ENCODE data around the gene HS3ST5.
"Not testable (repeated sequence)": the region's sequence is repeated elsewhere in the genome, so short reads cannot be mapped to it uniquely, and the experiment has no call there.

HS3ST5 gene

GRCh38 chr6:114080410-114080809 lies 262.4 kb downstream of the HS3ST5 start:
- intact Hi-C loops (cut with DNase I); DNase-seq: not testable (repeated sequence)

DNA sequence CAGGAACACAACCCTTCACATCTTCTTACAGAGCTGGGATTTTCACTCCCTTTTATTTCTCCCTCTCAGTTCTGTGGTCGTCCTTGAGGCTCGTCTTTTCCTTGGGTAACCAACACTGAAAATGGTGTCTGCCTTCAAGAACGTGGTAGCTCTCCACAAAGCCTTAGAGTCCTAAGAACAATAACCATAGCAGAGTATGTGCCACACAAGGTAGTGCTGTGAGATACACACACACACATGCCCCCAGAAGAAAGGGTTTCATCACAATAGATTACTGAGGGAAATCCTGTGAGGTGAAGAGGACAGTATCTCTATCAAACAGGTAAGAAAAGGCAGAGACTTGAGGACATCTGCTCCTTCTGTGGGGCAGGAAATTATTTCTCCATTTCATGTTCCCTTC lies 267.0 kb downstream of the HS3ST5 start:
- DNase-seq, result no peak
- intact Hi-C loops (cut with DNase I), result no loop called here

GRCh38 chr6:114075300-114075699 lies 267.5 kb downstream of the HS3ST5 start:
- no peak for DNase-seq
- intact Hi-C loops (cut with DNase I), result no loop called here

- no peak for DNase-seq
- intact Hi-C loops (cut with DNase I), result no loop called here
Observed at GRCh38 chr6:114068771-114069170, 274.1 kb downstream of the HS3ST5 start.

DNA sequence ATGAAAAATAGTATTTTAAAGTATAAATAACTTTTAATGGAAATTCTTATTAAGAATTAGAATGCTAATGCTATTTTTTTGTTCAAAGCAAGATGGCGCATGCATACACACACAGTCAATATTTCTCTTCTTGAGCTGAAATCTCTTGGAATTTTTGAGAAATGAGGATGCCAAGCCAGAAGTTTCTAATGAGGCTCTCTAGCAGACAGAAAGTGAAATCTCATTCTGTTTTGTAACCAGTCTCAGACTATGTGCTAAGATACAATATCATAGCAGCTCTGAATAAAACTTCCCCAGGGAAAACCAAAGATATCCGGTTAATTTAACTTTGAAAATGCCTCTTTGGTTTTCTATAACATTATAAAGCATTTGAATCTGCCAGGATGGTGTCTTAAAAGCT lies 274.7 kb downstream of the HS3ST5 start:
- no peak for DNase-seq
- intact Hi-C loops (cut with DNase I), result no loop called here

DNA sequence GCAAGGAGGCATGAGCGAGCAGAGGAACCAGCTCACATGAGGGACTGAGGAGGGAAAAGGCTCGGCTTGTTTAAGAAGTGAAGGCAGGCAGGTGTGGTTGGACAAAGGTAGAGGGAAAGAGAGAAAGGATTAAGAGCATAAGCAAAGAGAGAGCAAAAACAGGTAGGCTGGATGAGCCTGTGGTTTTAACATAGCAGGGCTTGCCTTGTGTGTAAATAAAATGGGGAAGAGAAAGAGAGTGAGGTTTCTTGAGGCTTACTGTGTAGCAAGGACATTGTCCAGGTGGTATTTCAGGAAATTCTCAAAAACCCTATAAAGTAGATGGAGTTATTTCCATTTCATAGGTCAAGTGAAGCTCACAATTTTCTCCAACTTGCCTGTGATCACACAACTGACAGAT lies 278.0 kb downstream of the HS3ST5 start:
- no peak for DNase-seq
- intact Hi-C loops (cut with DNase I), result no loop called here

- no peak for DNase-seq
- intact Hi-C loops (cut with DNase I), result no loop called here
Observed at GRCh38 chr6:114063956-114064355, 278.9 kb downstream of the HS3ST5 start.

GRCh38 chr6:114062199-114062598 lies 280.6 kb downstream of the HS3ST5 start:
- intact Hi-C loops (cut with DNase I), result no loop called here
- no peak for DNase-seq

- DNase-seq, result no peak
- intact Hi-C loops (cut with DNase I), result no loop called here
Observed at GRCh38 chr6:114061741-114062140, 281.1 kb downstream of the HS3ST5 start.

- intact Hi-C loops (cut with DNase I), result no loop called here
- no peak for DNase-seq
Observed at GRCh38 chr6:114061116-114061515, 281.7 kb downstream of the HS3ST5 start.

- intact Hi-C loops (cut with DNase I), result no loop called here
- no peak for DNase-seq
Observed at GRCh38 chr6:114058435-114058834, 284.4 kb downstream of the HS3ST5 start.

DNA sequence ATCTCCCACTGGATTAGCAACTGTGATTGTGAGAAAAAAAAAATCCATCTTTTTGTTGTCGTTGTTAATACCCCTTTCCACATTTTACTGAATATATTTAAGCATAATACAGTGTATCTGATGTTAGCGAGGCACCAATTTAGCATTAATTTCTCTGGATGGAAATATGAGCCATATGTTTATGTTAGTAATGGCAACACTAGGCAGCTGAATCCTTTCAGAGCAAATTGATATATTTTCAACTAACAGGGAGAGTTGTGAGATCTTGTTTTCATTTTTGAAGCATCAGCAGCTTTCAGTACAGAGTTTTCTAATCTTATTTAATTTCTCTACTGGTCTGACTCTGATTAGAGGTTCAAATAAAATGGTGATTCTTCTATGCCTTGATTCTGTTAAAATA lies 287.1 kb downstream of the HS3ST5 start:
- DNase-seq, result no peak
- intact Hi-C loops (cut with DNase I), result no loop called here

GRCh38 chr6:114055349-114055748 lies 287.5 kb downstream of the HS3ST5 start:
- intact Hi-C loops (cut with DNase I), result no loop called here
- DNase-seq, result peak in 20 of 42 donors; percentile 9 to 63 (median 36)

- DNase-seq, result peak in 2 of 42 donors; percentile 14 to 28
- intact Hi-C loops (cut with DNase I), result no loop called here
Observed at GRCh38 chr6:114053791-114054190, 289.0 kb downstream of the HS3ST5 start.

- intact Hi-C loops (cut with DNase I), result no loop called here
- DNase-seq, result no peak
Observed at GRCh38 chr6:114052141-114052540, 290.7 kb downstream of the HS3ST5 start.

DNA sequence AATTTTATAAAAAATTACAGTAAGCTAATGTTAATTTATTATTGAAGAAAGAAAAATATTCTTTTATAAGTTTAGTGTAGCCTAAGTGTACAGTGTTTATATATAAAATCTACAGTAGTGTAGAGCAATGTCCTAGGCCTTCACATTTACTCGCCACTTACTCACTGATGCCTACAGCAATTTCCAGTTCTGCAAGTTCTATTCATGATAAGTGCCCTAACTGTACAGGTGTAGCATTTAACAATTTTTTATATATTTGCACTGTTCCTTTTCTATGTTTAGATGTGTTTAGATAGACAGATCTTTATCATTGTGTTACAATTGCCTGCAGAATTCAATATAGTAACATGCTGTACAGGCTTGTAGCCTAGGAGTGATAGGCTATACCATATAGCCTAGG lies 291.8 kb downstream of the HS3ST5 start:
- no peak for DNase-seq
- intact Hi-C loops (cut with DNase I), result no loop called here

DNA sequence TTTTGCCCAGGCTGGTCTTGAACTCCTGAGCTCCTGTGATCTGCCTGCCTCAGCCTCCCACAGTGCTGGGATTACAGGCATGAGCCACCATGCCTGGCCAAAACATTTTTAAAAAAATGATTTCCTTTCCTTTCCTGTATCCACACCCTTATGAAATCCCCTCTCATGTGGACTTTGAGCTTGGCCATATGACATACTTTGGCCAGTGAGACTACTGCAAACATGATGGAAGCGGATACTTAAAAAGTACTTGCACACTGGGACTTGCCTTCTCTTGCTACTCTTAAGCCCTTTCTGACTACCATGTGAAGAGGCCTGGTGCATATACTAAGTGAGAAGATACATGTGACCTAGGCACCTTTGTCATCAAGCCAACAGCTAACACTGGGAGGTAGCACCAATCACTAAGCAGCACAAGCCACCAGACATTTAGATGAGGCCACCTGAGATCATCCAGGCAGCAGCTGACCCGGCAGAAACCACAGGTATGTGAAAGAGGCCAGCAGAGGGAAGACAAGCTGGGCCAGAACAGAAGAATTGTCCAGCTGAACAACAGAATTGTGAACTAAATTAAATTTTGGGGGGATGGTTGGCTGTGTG lies 293.4 kb downstream of the HS3ST5 start:
- no peak for DNase-seq
- intact Hi-C loops (cut with DNase I), result no loop called here

DNA sequence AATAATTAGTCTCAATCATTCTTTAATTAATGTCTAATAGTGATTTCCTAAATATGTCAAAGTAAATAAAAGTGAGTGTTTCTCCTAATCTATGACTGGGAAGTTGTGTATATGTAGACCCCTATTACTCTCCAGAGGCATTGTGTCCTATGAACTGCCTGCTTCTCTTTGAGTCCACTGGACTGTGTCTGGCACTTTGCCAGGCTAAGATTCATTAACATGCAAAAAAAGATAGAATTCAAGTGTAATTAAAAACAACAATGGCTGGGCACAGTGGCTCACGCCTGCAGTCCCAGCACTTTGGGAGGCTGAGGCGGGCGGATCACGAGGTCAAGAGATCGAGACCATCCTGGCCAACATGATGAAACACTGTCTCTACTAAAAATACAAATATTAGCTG lies 298.3 kb downstream of the HS3ST5 start:
- DNase-seq; intact Hi-C loops (cut with DNase I): not testable (repeated sequence)

GRCh38 chr6:114042267-114043016 lies 300.4 kb downstream of the HS3ST5 start:
- no peak for DNase-seq
- intact Hi-C loops (cut with DNase I), result no loop called here

DNA sequence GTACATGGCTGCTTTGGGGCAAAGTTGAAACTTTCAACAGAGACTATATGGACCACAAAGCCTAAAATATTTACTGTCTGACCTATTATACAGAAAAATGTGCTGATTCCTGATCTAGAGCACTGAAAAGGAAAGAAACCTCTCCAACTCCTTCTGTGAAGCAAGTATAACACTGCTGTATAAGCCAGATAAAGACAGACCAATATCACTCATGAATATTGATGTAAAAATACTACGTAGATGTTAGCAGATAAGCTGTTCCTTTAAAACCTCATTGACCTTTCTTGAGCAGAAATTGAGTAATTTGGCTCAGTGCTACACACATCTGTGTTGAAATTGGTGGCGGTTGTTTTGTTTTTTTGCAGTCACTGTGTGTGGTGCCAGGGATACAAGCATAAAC lies 302.0 kb downstream of the HS3ST5 start:
- intact Hi-C loops (cut with DNase I), result no loop called here

DNA sequence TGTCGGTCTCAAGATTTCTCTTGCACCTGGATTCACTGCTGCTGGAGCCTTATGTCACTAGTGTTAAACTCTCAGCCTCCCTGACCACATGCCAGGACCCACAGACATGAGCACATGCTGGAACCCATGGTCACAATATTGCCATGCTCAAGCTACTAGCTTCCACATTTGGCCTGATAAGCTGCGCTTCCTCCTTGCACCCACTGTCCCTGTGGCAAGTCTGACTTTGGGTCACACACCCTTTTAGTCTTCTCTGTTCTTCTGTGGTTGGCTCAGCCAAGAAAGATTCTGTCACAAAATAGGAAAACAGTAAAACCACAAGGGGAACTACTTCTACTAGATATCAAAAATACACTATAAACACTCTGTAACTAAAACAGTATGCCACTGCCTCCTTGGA lies 303.0 kb downstream of the HS3ST5 start:
- intact Hi-C loops (cut with DNase I), result no loop called here

More for the DNA sequence above, 302.0 kb downstream of the HS3ST5 start:
- no peak for DNase-seq

More for the DNA sequence above, 303.0 kb downstream of the HS3ST5 start:
- DNase-seq, result no peak

All from head of caudate nucleus (tissue), 42 donors.